ENCODE measurements around the gene BRWD1.

BRWD1 gene

DNA sequence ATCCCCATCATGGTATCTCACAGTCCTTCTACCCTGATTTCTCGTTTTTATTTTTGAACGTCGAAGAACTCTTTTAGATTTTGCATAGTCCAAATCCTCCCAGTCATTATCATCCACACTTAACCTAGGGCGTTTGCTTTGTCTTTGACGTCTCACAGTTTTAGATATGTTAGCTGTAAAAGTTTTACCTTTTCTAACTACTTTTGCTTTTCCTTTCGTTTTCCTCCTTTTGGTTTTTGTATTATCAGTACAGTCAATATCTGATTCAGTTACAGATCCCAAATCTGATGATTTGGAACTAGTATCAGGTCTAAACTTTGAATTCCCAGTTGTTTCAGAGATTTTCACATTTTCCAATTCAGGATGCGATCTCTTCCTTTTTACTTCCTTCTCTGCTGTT is 117.1 kb downstream of the BRWD1 start:
- Histone ChIP-seq H3F3A (ENCODE audit: insufficient read depth, low read length) (no peaks in the 10 kb centered on the region), H3K4me3 (ENCODE audit: low read depth, low read length, poor library complexity, severe bottlenecking) (no peak overlapping the region), H3K9me3 (ENCODE audit: low read length) (no peaks in the 10 kb centered on the region), H3K27ac (ENCODE audit: low read depth, low read length, poor library complexity, severe bottlenecking) (no peak overlapping the region), H2AFZ (ENCODE audit: low read length) (no peak overlapping the region), H3K79me2 (ENCODE audit: insufficient read depth, low read length) (no peaks in the 10 kb centered on the region), H3K4me2 (ENCODE audit: low read length) (no peak overlapping the region), H3K4me1 (ENCODE audit: insufficient read depth, low read length, severe bottlenecking) (no peaks in the 10 kb centered on the region), H3K27me3 (ENCODE audit: insufficient read depth, low read length) (no peaks in the 10 kb centered on the region), H3K9me2 (ENCODE audit: low read depth, low read length) (no peaks in the 10 kb centered on the region), H4K20me1 (ENCODE audit: insufficient read depth, low read length) (no peaks in the 10 kb centered on the region), H3K9ac (ENCODE audit: low read length) (no peak overlapping the region), H3K36me3 (ENCODE audit: insufficient read depth, low read length) (peaks cover 98% of the 10 kb centered on the region)
- no peak for TF ChIP-seq EZH2 (IDR thresholded peaks at IDR 0.05; ENCODE audit: borderline replicate concordance, low read length)
- TF ChIP-seq, protein P1, sequence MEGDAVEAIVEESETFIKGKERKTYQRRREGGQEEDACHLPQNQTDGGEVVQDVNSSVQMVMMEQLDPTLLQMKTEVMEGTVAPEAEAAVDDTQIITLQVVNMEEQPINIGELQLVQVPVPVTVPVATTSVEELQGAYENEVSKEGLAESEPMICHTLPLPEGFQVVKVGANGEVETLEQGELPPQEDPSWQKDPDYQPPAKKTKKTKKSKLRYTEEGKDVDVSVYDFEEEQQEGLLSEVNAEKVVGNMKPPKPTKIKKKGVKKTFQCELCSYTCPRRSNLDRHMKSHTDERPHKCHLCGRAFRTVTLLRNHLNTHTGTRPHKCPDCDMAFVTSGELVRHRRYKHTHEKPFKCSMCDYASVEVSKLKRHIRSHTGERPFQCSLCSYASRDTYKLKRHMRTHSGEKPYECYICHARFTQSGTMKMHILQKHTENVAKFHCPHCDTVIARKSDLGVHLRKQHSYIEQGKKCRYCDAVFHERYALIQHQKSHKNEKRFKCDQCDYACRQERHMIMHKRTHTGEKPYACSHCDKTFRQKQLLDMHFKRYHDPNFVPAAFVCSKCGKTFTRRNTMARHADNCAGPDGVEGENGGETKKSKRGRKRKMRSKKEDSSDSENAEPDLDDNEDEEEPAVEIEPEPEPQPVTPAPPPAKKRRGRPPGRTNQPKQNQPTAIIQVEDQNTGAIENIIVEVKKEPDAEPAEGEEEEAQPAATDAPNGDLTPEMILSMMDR (IDR thresholded peaks at IDR 0.05; ENCODE audit: low read length), result no peak

- Histone ChIP-seq H3K27ac (ENCODE audit: low read depth, low read length, poor library complexity, severe bottlenecking) (no peak overlapping the region), H3K4me2 (ENCODE audit: low read length) (no peak overlapping the region), H3K9me2 (ENCODE audit: low read depth, low read length) (no peaks in the 10 kb centered on the region), H3K27me3 (ENCODE audit: insufficient read depth, low read length) (no peaks in the 10 kb centered on the region), H3K79me2 (ENCODE audit: insufficient read depth, low read length) (no peaks in the 10 kb centered on the region), H3K36me3 (ENCODE audit: insufficient read depth, low read length) (peaks cover 69% of the 10 kb centered on the region), H3F3A (ENCODE audit: insufficient read depth, low read length) (no peaks in the 10 kb centered on the region), H3K4me1 (ENCODE audit: insufficient read depth, low read length, severe bottlenecking) (peaks cover 16% of the 10 kb centered on the region), H3K4me3 (ENCODE audit: low read depth, low read length, poor library complexity, severe bottlenecking) (no peak overlapping the region), H4K20me1 (ENCODE audit: insufficient read depth, low read length) (no peaks in the 10 kb centered on the region), H2AFZ (ENCODE audit: low read length) (no peak overlapping the region), H3K9ac (ENCODE audit: low read length) (no peak overlapping the region), H3K9me3 (ENCODE audit: low read length) (no peaks in the 10 kb centered on the region)
- TF ChIP-seq, protein P1 (IDR thresholded peaks at IDR 0.05; ENCODE audit: low read length), result no peak
- TF ChIP-seq EZH2 (IDR thresholded peaks at IDR 0.05; ENCODE audit: borderline replicate concordance, low read length), result no peak
Observed at GRCh38 chr21:39193380-39193779, 120.1 kb downstream of the BRWD1 start.

GRCh38 chr21:39189857-39190604 is 123.4 kb downstream of the BRWD1 start:
- H3K4me2 ChIP-seq (ENCODE audit: low read length), result no peak overlapping the region
- H3F3A ChIP-seq (ENCODE audit: insufficient read depth, low read length), result peaks cover 6% of the 10 kb centered on the region; the same call in 1 of the 2 replicates
- peaks cover 35% of the 10 kb centered on the region; the same call in 1 of the 2 replicates for H3K36me3 ChIP-seq (ENCODE audit: insufficient read depth, low read length)

More at GRCh38 chr21:39189857-39190604, 123.4 kb downstream of the BRWD1 start:
- Histone ChIP-seq H3K4me3 (ENCODE audit: low read depth, low read length, poor library complexity, severe bottlenecking) (no peak overlapping the region), H2AFZ (ENCODE audit: low read length) (no peak overlapping the region), H3K9ac (ENCODE audit: low read length) (no peak overlapping the region), H4K20me1 (ENCODE audit: insufficient read depth, low read length) (no peaks in the 10 kb centered on the region), H3K9me2 (ENCODE audit: low read depth, low read length) (no peaks in the 10 kb centered on the region), H3K9me3 (ENCODE audit: low read length) (no peaks in the 10 kb centered on the region), H3K27ac (ENCODE audit: low read depth, low read length, poor library complexity, severe bottlenecking) (no peak overlapping the region), H3K27me3 (ENCODE audit: insufficient read depth, low read length) (no peaks in the 10 kb centered on the region), H3K79me2 (ENCODE audit: insufficient read depth, low read length) (no peaks in the 10 kb centered on the region), H3K4me1 (ENCODE audit: insufficient read depth, low read length, severe bottlenecking) (peaks cover 46% of the 10 kb centered on the region)
- TF ChIP-seq, protein P1 (IDR thresholded peaks at IDR 0.05; ENCODE audit: low read length), result no peak
- TF ChIP-seq EZH2 (IDR thresholded peaks at IDR 0.05; ENCODE audit: borderline replicate concordance, low read length), result no peak

Data from OCI-LY1 (cell line).